ENCODE measurements around the gene RASGRF1. TPM values are rescaled to one million over a fixed set of nuclear protein-coding genes. Genes with fewer than 3 reads are reported as not detected.

RASGRF1 gene
- total RNA-seq, 2 experiments from 2014 or later = 3.0 to 4.5 TPM

GRCh38 chr15:79035814-79036213 lies 54.8 kb downstream of the RASGRF1 start:
- Histone ChIP-seq H3K79me2 (ENCODE audit: insufficient read depth, low read depth, low read length) (no peaks in the 10 kb centered on the region), H2AFZ (ENCODE audit: low read length) (no peak overlapping the region), H4K20me1 (ENCODE audit: insufficient read depth, low read length) (no peaks in the 10 kb centered on the region), H3K4me3 (ENCODE audit: low read depth, low read length, poor library complexity, severe bottlenecking) (no peak overlapping the region), H3K4me2 (ENCODE audit: low read length) (no peak overlapping the region), H3K36me3 (ENCODE audit: insufficient read depth, low read length) (no peaks in the 10 kb centered on the region), H3K9me3 (ENCODE audit: low read length) (no peaks in the 10 kb centered on the region), H3K4me1 (ENCODE audit: insufficient read depth, low read length, poor library complexity, severe bottlenecking) (no peaks in the 10 kb centered on the region), H3K9me2 (ENCODE audit: insufficient read depth, low read length) (no peaks in the 10 kb centered on the region), H3K27ac (ENCODE audit: low read depth, low read length, poor library complexity, severe bottlenecking) (no peak overlapping the region)
- no TSS peak for BruUV-seq (replicated peaks)
- ChIA-PET CTCF (ENCODE audit: unreplicated experiment) (no interaction called here), POLR2A (no interaction called here)
- intact Hi-C loops (cut with micrococcal nuclease; ENCODE audit: unreplicated experiment) = no loop called here
- TF ChIP-seq CTCF (conservative IDR thresholded peaks at IDR 0.05; ENCODE audit: low read length) (no peak), EZH2phosphoT487 (IDR thresholded peaks at IDR 0.05; ENCODE audit: borderline replicate concordance, low read depth, low read length) (no peak)
- no peak for DNase-seq (ENCODE audit: low spot score)

- H4K20me1 ChIP-seq (ENCODE audit: insufficient read depth, low read length) = no peaks in the 10 kb centered on the region
- no peaks in the 10 kb centered on the region for H3K4me1 ChIP-seq (ENCODE audit: insufficient read depth, low read length, poor library complexity, severe bottlenecking)
- H3K4me3 ChIP-seq (ENCODE audit: low read depth, low read length, poor library complexity, severe bottlenecking) = no peak overlapping the region
- H3K36me3 ChIP-seq (ENCODE audit: insufficient read depth, low read length) = no peaks in the 10 kb centered on the region
- CTCF ChIA-PET (ENCODE audit: unreplicated experiment) = no interaction called here
- no peaks in the 10 kb centered on the region for H3K79me2 ChIP-seq (ENCODE audit: insufficient read depth, low read depth, low read length)
- H3K9me2 ChIP-seq (ENCODE audit: insufficient read depth, low read length) = no peaks in the 10 kb centered on the region
- no peak overlapping the region for H2AFZ ChIP-seq (ENCODE audit: low read length)
- TF ChIP-seq CTCF (conservative IDR thresholded peaks at IDR 0.05; ENCODE audit: low read length) = no peak
- TF ChIP-seq EZH2phosphoT487 (IDR thresholded peaks at IDR 0.05; ENCODE audit: borderline replicate concordance, low read depth, low read length) = no peak
- no peak overlapping the region for H3K27ac ChIP-seq (ENCODE audit: low read depth, low read length, poor library complexity, severe bottlenecking)
- BruUV-seq (replicated peaks) = no TSS peak
- no peak for DNase-seq (ENCODE audit: low spot score)
- POLR2A ChIA-PET = no interaction called here
- intact Hi-C loops (cut with micrococcal nuclease; ENCODE audit: unreplicated experiment) = no loop called here
- H3K9me3 ChIP-seq (ENCODE audit: low read length) = no peaks in the 10 kb centered on the region
- no peak overlapping the region for H3K4me2 ChIP-seq (ENCODE audit: low read length)
Measured at GRCh38 chr15:79035111-79035601, 55.4 kb downstream of the RASGRF1 start.

DNA sequence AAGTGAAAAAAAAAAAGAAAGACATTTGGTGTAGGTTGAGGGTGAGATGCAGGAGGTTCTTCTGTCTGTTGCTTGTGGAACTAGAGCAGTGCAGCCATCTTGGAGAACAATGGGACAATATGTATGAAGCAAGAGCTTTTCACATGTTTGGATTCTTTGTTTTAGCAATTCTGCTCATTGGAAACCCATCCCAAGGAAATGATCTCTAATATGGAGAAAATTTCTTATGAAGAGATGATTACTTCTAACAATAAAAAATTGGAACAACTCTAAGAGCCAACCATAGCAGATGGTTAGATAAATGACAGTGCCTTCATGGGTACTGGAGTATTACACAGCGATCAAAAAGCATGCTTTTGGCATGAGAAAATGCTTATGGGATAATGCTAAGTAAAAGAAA lies 56.3 kb downstream of the RASGRF1 start:
- no TSS peak for BruUV-seq (replicated peaks)
- no peaks in the 10 kb centered on the region for H4K20me1 ChIP-seq (ENCODE audit: insufficient read depth, low read length)
- H3K9me3 ChIP-seq (ENCODE audit: low read length) = no peaks in the 10 kb centered on the region
- intact Hi-C loops (cut with micrococcal nuclease; ENCODE audit: unreplicated experiment) = no loop called here
- H3K4me3 ChIP-seq (ENCODE audit: low read depth, low read length, poor library complexity, severe bottlenecking) = no peak overlapping the region
- no peaks in the 10 kb centered on the region for H3K4me1 ChIP-seq (ENCODE audit: insufficient read depth, low read length, poor library complexity, severe bottlenecking)
- POLR2A ChIA-PET = no interaction called here
- no peaks in the 10 kb centered on the region for H3K36me3 ChIP-seq (ENCODE audit: insufficient read depth, low read length)
- no peak overlapping the region for H3K27ac ChIP-seq (ENCODE audit: low read depth, low read length, poor library complexity, severe bottlenecking)
- DNase-seq (ENCODE audit: low spot score) = no peak
- no peaks in the 10 kb centered on the region for H3K79me2 ChIP-seq (ENCODE audit: insufficient read depth, low read depth, low read length)
- CTCF ChIA-PET (ENCODE audit: unreplicated experiment) = no interaction called here
- TF ChIP-seq EZH2phosphoT487 (IDR thresholded peaks at IDR 0.05; ENCODE audit: borderline replicate concordance, low read depth, low read length) (no peak), CTCF (conservative IDR thresholded peaks at IDR 0.05; ENCODE audit: low read length) (no peak)
- no peaks in the 10 kb centered on the region for H3K9me2 ChIP-seq (ENCODE audit: insufficient read depth, low read length)
- H2AFZ ChIP-seq (ENCODE audit: low read length) = no peak overlapping the region
- no peak overlapping the region for H3K4me2 ChIP-seq (ENCODE audit: low read length)

Data from OCI-LY7 (cell line).